IPS-NIHi7 (cell line): ENCODE results near the gene PLIN4.
"Not testable (repeated sequence)": the region's sequence is repeated elsewhere in the genome, so short reads cannot be mapped to it uniquely, and the experiment has no call there.

ENCODE experiments used
- DNase-seq: peaks from one replicate; pipeline ENCODE4 v3.0.0; 2012; ENCODE audit warnings: mixed read lengths; ENCODE audit errors: extremely low spot score

The PLIN4 gene

DNA sequence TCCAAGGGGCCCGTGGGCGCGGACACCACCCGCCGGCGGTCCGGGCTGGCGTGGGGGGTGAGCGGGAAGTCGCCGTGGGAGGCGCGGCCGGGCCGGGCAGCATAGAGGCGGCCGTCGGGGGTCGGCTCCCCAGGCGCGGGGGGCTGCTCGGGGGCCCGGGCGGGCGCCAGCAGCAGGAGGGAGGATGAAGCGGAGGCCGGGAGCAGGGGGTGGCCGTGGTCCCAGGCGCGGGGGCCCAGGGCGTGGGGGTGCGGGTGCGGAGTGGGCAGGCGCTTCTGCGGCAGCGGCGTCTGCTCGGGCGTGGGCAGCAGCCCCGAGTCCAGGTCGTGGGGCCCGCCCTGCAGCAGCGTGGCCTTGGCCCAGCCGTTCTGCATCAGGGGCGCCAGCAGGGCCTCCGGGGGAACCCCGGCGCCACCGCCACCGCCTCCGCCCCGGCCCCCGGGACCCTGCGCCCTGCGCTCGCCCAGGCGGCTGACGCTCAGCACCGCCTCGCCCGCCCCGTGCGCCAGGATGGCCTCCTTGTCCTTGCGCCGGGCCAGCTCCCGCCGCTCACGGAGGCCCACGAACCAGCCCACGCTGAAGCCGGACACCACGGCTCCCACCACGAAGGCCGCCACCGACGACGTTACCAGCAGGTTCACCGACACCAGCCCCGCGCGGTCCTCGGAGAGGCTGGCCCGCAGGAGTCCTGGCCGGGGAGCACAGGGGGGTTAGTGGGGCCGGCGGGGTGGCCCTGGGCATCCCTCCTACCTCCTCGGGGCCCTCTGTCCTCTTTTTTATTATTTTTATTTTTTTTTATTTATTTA, 25.8 kb upstream of the PLIN4 start:
- no peak for DNase-seq

DNA sequence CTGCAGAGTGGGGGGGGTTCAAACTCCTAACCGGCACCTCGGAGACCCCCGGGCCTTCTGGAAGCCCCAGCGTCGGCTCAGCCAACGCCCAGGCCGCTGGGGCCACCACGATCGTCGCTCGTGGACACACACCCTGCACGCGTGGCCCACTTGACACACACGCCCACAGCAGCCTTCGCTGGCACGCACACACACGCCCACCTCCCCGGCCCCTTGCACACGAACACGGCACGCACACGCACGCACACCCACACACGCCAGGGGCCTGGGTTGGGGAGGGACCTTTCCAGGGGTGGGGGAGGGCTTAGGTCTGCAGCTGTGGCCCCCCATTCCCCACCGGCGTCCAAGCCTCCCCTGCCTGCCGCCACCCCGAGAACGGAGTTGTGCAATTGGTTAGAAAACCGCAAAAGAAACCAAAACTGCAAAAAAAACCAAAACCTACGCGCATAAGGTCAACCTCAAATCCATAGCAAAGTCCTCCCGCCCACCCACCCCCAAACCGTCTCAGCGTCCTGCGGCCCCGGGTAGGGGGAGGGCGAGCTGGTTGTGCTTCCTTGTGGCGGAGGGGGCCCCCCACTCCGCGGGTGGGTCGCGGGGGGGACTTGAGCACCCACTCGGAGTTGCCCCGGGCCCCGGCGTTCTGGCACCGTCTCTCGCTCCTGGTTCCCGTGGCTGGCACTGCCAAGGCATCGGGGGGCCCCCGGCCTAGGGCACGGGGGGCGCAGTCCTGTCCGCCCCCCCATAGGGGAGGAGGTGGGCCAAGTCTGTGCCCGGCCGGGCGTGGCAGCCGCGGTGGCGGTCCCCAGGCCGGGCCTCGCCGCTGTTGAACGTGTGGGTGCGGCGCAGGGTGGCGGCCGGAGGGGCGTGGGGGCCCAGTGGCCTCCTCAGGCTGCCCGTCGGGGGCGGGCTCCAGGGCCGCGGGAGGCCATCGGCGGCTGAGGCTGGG, 24.9 kb upstream of the PLIN4 start:
- no peak for DNase-seq

DNA sequence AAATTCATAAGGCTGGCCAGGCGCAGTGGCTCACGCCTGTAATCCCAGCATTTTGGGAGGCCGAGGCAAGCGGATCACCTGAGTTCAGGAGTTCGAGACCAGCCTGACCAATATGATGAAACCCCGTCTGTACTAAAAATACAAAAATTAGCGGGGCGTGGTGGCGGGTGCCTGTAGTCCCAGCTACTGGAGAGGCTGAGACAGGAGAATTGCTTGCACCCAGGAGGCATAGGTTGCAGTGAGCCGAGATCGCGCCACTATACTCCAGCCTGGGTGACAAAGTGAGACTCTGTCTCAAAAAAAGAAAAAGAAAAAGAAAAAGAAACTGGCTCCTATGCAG, 23.5 kb upstream of the PLIN4 start:
- not testable (repeated sequence) for DNase-seq

DNA sequence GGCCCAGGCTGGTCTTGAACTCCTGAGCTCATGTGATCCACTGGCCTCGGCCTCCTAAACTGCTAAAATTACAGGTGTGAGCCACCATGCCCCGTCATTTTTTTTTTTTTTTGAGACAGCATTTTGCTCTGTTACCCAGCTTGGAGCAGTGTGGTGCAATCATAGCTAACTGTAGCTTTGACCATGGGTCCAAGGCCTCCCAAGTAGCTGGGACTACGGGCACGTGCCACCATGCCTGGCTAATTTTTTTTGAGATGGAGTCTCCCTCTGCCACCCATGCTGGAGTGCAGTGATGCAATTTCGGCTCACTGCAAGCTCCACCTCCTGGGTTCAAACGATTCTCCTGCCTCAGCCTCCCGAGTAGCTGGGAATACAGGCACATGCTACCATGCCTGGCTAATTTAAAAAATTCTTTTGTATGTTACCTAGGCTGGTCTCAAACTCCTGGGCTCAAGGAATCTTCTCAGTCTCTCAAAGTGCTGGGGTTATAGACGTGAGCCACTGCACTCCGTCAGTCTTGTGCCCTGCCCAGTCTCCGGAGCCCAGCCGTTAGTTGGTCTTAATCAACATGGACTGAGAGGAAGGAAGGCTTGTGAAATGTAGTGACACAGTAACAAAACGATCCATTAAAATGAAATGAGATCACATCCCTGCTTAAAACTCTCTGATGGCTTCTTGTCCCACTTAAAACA, 23.0 kb upstream of the PLIN4 start:
- DNase-seq = no peak

DNA sequence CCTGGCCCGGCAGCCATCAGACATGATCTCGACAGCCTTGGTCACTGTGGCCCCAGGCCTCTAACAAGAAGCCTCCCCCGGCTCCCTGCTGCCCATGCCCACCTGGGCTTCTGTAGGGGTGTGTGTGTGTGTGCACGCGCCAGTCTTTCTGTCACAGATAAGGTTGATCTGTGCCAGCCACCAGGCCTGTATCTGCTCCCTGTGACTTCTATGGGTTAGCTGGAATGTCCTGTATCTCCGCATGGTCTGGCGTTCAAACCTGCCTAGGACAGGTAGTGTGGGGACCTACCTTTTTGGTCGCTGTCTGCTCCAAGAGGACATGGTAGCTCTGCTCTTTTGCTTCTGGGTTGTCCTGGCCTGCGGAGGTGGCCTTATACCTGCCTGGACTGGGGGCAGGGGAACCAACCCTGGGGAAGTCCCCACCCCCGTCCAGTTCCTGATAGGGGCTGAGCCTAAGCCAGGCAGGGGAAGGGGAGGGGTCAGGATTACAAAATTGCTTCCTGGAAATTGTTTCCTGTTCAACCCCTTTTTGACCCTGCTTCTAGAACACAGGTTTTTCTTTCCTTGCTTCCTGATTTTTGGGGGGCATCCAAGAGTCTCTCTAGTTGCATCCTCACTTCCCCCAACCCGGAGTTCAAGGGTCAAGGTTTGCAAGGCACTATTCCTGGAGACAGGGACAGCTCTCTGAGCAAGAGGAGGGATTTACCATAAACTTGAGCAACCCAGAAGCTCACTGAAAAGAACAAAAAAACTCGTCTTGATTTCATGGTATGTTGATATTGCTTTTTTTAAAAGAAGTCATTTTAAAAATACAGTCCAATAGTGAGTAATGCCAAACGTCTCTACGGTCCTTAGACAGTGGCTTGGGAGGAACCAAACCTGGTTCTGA, 21.7 kb upstream of the PLIN4 start, which contains the start of gene LRG1:
LRG1 (minus strand) TSS at position 344 of the 889 bp plus-strand sequence; CDS start at position 321, 23 bp downstream.
- no peak for DNase-seq

DNA sequence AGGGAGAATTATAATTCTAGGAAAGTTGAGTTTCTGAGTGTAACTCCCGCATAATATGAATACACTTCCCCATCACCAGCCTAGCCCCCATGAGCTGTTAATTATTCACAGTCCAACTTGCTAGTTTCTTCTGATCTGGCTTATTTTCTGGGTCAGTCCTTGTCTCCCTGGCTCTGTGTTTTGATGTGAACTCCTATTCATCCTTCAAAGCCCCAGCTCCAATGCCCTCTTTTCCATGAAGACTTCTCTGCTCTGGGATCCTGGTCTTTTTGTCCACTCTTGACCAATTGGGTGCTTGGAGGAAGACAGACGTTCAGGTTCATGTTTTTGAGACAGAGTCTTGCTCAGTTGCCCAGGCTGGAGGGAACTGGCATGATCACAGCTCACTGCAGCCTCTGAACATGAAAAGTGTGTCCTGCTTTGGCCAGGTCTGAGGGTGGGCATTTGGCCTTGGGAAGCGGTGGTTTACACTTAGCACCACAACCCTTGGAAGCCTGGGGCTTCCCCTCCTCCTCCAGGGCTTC, 20.9 kb upstream of the PLIN4 start:
- no peak for DNase-seq

DNA sequence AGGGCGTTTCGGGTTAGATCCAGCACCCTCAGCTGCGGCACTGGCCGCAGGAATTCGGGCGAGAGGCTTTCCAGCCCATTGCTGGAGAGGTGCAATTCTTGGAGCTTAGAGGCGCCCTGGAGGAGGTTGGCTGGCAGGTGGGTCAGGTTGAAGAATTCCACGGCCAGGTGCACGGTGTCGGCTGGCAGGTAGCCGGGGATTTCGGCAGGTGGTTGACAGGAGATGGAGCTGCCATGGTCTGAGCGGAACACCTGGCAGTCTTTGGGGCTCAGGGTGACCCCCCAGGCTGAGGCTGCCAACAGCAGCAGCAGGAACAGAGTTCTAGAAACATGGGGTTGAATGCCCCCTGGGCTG, 20.3 kb upstream of the PLIN4 start:
- no peak for DNase-seq

DNA sequence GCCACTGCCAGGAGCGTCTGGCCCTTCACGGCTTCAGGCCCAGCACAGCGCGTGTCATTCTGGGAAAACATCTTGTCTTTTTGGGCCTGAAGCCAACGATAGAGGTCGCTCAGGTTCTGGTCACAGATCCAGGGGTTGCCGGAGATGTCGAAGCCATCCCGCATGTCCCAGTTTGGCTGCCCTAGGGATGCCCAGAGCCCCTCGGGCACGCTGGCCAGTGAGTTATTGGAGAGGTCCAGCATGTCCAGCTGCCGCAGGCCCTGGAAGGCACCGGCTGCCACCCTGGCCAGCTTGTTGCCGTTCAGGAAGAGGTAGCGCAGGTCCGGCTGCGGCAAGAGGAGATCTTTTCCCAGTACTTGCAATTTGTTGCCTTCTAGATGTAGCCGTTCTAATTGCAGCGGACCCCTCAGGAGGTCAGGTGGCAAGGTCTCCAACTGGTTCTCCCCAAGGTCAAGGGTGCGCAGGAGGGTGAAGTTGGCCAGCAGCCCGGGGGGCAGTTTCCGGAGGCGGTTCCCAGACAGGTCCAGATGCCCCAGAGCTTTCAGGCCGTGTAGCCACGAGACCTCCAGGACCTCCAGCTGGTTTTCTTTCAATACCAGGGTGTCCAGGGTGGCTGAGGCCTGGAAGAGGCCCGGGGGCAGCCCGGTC, 19.8 kb upstream of the PLIN4 start:
- DNase-seq = no peak

DNA sequence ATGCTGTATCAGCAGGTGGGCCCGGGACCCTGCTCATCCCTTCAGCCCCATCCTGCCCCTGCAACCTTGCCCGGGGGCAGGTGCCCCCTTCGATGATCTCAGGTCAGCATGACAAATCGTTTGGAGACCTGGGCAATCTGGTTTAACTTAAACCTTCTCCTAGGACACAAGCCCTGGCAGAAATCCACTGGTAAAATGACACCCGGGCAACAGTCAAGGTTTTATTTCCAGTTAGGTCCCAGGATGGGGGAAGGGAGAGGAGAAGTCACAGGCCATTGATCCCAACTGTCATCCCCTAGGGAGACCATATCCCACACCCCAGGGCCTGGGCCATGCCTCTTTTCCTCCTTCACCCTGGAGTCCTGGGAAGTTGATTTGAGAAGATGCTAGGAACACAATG, 18.5 kb upstream of the PLIN4 start:
- no peak for DNase-seq

DNA sequence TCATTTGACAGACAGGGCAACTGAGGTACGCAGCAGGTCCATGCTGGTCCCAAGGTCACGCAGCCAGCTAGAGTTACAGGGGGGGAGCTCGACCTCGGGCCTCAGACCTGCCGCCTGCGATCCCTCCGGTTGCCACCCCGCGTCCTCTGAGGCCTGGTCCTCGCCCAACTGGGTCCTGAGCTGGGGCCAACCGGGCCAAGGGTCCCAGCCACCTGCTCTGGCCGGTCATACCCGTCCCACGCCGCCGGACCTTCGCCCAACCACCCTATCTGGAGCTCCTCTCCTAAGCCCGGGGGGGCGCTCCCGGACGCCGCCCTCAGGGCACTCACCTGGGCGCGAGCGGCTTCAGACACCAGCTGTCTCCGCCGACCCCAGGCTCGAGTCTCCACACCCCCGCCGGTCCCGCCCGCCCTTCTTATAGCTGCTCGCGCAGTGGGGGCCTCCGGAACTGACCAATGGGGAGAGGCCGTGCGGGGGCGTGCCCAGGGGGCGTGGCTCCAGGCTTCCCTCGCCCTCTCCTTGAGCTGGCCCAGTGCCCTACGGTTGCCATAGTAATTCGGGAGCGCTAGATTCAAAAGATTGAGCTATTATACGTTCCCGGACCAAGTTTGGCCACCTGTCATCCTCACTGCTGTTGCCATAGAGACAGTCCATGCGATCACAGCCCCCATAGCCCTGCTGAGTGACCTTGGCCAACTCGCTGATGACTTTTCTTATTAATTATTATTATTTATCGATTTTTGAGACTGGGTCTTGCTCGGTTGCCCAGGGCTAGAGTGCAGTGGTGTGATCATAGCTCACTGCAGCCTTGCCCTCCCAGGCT, 16.8 kb upstream of the PLIN4 start, which contains the start of gene PLIN5:
PLIN5 (minus strand) TSS at position 389 of the 823 bp plus-strand sequence. CDS start 1,150 bp downstream, outside the sequence.
- DNase-seq = peak; percentile 99

DNA sequence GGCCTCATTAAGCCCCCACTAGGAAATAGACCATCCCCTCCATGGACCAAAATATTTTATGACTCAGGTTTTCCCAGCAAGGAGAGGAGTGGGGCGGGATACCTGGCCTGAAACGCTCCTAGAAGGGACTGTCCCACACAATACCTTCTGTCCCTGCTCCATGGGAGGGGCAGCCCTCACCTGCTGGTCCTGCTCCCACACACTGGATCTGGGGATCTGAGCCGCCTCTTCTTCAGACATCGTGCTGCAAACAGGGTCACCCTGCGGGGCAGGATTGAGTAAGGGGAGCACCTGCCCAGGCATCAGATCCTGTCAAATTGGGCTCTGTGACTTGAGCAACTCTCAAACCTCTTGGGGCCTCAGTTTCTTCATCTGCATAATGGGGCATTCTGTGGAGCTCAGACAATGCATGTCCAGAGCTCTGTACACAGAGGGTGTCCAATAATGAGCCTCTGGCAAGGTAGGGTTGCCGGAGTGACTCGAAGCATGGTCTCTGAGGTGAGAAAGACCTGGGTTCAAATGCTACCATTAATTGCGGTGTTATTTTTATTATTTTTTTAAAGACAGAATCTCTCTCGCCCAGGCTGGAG, 15.6 kb upstream of the PLIN4 start:
- DNase-seq = no peak

DNA sequence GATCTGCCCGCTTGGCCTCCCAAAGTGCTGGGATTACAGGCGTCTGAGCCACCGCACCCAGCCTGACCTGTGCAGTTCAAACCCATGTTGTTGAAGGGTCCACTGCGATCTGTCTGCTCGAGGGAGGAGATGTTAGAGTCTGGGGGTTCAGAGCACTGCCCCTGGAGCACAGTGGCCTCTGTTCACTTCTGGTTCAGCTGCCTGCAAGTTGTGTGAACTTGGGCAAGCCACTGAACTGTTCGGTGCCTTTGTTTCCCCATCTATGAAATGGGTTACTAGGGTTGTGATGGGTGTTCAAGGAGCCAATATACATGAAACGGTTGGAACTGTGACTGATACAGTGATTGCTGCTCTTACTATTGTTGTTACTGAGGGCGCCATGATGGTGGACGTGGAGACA, 15.0 kb upstream of the PLIN4 start:
- no peak for DNase-seq

DNA sequence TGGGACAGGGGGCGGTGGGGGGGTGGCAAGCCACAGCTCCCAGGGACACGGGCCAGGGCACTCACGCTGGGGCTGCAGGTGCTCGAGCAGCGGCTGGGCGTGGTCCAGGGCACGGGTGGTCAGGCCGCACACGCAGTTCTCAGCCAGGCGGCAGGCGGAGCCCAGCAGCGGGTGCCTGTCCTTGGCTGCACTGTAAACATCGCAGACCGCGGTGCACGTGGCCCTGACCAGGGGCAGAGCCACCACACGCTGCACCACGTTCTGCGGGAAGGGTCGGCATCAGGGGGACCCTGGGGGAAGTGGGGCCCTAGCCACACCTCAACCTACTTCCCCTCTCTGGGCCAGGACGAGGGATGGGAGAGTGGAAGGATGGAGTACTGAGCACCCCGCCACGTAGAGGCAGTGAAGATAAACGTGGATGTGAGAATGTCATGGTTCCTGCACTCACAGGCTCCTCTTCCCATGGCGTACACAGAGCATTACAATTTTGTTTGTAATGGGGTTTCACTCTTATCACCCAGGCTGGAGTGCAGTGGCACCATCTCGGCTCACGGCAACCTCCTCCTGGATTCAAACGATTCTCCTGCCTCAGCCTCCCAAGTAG, 13.4 kb upstream of the PLIN4 start:
- no peak for DNase-seq

DNA sequence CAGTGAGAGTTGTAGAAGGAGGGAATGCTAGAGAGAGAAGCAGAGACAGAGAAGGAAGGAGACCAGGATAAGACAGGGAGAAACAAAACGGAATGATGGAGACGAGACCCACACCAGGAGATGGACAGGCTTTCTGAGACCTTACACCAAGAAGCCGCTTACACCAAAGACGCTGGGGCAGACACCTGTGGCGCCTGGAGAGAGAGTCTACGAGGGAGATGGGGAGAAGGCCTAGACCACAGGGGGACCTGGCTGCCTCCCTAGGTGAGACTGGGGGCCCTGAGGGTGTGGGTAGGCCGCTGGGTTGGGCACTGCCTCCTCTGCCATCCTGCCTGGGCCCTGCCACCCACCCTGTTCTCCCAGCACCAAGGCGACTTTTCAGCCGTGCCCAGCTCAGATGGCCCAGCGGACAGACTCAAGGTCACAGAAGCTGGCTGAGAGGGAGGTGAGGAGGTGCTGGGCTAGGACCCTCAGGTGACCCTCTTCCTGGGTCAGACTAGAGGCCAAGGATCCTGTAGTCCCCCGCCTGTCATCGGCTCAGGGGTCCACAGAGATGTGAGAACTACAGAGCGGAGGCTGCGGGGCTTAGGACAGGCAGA, 11.7 kb upstream of the PLIN4 start:
- DNase-seq = no peak

DNA sequence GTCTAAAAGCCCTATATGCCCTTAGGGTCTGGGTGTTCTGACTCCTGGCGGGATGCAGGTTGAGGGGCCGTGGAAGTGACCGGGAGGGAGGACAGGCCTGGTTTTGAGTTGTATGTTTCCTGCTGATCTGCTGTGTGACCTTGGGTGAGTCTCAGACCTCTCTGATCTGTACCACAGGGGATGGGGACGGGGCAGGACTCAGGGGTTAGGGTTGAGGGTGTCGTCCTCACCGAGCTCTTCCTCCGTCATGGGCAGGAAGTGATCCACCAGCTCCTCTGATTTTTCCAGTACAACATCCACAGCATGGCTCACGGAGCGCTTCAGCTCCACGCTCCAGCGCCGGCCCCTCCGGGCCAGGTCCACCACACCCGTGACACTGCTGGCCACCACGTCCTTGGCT, 10.6 kb upstream of the PLIN4 start:
- no peak for DNase-seq

DNA sequence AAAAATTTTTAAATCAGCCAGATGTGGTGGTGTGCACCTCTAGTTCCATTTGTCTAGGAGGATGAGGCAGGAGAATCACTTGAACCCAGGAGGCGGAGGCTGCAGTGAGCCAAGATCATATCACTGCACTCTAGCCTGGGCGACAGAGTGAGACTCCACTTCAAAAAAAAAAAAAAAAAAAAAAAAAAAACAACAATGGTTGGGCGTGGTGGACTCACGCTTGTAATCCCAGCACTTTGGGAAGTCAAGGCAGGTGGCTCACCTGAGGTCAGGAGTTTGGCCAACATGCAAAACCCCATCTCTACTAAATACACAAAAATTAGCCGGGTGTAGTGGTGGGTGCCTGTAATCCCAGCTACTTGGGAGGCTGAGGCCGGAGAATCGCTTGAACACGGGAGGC, 9.1 kb upstream of the PLIN4 start:
- not testable (repeated sequence) for DNase-seq

DNA sequence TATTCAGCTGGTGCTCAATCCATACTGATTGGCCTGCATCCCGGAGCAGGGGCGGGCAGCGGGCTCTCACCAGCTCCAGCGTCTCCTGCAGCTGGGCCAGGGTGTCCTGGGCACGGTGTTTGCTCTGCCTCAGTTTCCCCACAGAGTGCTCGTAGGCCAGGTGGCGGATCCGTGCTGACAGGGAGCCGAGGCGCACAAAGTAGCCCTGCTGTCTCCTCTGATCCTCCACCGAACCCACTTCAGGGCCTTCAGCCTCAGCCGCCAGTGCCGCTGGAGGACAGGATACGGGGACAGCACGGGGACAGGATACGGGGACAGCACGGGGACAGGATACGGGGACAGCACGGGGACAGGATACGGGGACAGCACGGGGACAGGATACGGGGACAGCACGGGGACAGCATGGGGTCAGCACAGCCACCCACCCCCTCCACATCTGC, 7.3 kb upstream of the PLIN4 start:
- no peak for DNase-seq
